CMK (cell line): ENCODE results near the gene CDH23.

Experiments used
- DNase-seq: peaks from one replicate; pipeline ENCODE4 v3.0.0-alpha.2; 2010; ENCODE audit warnings: low read depth

Gene CDH23

DNA sequence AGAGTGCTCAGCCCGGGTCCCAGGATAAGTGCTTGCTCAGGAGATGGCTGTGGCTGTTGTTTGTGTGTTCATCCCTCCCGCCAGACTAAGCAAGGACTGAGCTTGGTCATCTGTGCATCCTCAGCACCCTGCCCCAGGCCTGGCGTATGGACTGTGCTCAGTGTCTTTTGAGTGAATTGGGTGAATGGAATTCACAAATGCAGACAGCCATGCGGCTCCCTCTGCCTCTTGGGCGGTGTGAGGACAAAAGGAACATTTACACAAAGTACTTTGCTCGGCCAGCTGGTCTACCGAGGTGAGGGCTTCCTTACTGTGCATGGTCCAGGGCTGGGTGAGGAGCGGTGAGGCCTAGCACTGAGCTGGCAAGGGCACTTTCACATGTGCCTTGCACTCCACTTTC, 120.2 kb downstream of the CDH23 start:
- DNase-seq = no peak

DNA sequence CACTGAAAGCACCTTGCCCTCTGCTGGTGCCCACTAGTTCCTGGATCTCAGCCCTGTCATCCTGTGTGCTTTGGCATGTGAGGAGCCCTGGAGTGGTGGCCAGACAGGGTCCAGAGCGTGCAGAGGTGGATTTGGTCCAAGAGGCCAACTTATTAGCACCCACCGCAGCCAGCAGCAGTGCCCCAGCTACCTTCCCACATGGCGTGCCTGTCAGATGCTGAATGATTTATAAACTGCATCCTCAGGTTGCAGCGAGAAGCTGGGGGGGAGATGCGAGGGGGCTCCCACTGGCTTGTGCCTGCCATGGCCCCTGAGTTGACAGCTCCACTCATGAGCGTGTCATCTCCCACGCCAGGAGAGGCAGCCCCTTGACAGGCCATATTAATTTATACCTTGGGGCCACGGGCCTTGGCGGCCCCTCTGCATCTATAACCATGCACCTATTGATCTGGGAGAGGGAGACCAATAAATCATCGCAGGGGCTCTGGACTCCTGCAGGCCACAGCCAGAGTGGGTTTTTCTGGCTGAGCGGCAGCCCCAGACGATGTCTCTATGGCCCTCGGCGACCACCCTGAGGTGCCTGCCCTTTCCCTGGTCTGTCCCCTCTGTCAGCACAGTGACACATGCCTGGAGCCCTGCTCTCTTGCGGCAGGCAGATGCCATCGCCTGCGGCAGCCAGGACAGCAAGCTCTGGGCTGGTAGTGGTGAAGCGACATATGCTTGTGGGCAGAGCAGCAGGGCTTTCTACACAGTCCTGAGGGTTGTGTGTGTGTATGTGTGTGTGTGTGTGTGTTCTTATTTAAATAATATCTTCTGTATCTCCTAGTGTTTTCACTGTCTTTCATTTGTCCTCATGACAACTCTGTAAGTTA, 120.8 kb downstream of the CDH23 start:
- DNase-seq = no peak

DNA sequence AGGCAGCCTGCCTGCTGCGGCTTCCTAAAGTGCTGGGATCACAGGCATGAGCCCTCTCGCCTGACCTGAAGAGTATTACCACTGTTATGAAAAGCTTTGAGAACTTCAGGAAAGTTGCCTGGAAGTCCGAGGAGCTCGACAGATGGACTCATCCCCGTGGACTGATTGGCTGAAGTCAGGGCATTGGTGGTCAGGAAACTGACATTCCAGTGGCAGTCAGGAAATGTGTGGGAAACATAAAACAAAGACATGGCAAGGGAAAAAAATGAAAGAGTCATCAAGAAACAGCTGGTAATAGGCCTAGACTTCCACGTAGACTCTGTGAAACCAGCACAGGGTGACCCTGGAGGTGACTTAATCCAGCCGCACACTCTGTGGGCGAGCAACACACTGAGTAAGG, 123.3 kb downstream of the CDH23 start:
- DNase-seq = no peak

DNA sequence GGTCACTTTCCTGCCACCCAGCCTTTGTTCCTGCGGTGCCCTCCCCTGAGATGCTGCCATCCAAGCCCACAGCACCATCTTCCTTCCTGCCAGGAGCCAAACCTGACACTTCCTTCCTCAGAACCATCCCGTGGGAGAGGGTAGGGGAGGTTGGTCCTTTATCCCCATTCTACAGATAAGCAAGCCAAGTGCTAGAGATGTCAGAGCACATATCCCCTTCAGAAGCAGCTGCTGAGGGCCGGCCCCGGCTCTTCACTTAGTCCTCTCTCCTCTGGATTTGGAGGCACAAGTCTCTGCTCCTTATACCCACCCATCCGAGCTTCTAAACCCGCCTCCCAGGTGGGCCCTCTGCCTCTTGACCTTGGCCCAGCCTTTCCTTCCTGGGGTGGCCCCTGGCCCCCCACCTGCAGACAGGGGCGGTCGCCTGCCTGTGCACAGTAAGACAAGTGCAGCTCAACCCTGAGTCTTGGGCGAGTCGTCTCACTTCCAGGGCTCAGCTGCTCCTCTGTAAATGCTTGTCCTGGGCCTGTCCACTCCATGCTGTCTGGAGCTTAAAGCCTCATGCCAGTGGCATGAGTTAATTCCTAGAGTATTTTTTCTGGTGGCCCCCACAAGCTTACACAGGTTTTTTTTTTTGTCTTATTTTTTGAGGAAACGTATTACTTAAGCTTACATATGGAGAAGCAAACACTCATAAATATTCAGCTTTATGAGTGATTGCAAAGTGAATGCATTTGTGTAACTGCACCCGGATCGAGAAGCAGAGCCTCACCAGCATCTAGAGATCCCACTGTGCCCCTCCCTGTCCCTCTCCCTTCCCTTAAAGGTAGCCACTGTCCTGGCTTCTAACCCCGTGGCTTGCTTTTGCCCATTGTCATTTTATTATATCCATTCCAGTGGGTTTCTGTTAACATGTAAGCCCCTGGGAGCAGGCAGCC, 125.1 kb downstream of the CDH23 start:
- DNase-seq = no peak

- no peak for DNase-seq
Measured at GRCh38 chr10:71522442-71523144, 125.9 kb downstream of the CDH23 start.

DNA sequence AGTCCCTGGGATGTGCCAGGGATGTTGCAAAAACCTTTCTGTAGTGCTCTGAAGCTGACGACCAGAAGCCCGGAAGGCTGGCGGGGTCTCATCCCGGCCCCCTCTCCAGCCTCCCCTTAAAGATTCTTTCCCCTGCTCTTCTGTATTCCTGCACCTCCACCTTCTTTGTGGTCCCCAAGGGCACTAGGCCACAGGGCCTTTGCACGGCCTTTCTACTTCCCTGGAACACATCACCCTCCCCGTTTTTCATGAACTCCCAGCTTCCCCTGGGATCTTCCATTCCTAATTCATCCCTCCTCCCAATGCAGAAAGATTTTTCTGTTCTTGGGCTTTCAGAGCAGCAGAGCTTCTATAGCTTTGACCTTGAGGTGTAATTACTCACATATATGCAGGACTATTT, 127.0 kb downstream of the CDH23 start:
- DNase-seq = no peak

DNA sequence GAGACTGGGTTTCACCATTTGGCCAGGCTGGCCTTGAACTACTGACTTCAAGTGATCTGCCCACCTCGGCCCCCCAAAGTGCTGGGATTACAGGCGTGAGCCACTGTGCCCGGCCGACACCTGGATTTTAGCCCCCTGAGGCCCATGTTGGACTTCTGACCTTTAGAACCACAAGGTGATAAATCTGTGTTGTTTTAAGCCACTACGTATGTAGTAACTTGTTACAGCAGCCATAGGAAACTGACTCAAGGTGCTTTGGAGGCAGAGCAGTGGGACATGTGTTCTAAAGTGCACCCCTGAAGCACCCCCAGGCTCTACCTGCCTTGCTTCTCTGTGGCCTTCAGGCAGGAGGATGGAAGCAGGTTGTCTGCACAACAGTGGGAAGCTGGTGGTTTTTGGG, 128.4 kb downstream of the CDH23 start:
- no peak for DNase-seq

DNA sequence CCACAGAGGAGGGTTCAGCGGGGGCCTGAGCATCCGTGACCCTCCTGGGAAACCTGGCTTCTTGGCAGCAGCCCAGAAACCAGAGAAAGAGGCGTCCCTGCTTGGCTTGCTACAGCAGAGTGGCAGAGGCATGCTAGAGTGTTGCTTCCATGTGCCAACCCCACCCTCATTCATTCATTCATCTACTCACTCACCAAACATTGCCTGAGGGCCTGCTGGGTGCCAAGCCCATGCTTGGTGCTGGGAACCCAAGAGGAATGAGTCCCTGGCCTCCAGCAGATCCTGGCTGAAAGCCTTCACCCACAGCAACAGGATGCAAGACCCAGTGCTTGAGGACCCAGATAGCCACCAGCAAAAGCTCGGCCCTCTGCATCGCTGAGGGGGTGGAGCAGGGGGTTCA, 129.0 kb downstream of the CDH23 start:
- no peak for DNase-seq

GRCh38 chr10:71526653-71527052, 129.9 kb downstream of the CDH23 start:
- no peak for DNase-seq

GRCh38 chr10:71527135-71527534, 130.4 kb downstream of the CDH23 start:
- DNase-seq = no peak

GRCh38 chr10:71528371-71529206, 131.9 kb downstream of the CDH23 start:
- DNase-seq = no peak

GRCh38 chr10:71529207-71529827, 132.6 kb downstream of the CDH23 start:
- no peak for DNase-seq

GRCh38 chr10:71530781-71531180, 134.1 kb downstream of the CDH23 start:
- DNase-seq = no peak

GRCh38 chr10:71531485-71532446, 135.0 kb downstream of the CDH23 start:
- no peak for DNase-seq

GRCh38 chr10:71532878-71533277, 136.2 kb downstream of the CDH23 start:
- no peak for DNase-seq

DNA sequence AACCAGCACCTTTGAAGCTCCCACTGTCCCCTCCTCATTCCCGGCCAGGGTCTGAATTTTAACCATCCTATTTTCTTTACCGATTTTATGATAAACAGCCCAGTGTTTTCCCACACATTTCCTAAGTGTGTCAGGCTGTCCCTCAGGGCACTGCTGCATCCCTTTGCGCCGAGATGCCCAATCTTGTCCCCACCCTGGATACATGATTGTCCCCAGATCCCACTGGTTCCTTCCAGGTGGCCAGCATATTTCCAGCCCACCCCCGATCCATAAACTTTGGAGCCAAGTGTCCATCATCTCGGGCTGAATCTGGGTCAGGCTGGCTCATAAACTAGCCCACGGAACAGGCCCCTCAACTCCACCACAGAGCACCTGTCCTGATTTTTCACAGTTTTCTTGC, 137.2 kb downstream of the CDH23 start:
- DNase-seq = no peak

DNA sequence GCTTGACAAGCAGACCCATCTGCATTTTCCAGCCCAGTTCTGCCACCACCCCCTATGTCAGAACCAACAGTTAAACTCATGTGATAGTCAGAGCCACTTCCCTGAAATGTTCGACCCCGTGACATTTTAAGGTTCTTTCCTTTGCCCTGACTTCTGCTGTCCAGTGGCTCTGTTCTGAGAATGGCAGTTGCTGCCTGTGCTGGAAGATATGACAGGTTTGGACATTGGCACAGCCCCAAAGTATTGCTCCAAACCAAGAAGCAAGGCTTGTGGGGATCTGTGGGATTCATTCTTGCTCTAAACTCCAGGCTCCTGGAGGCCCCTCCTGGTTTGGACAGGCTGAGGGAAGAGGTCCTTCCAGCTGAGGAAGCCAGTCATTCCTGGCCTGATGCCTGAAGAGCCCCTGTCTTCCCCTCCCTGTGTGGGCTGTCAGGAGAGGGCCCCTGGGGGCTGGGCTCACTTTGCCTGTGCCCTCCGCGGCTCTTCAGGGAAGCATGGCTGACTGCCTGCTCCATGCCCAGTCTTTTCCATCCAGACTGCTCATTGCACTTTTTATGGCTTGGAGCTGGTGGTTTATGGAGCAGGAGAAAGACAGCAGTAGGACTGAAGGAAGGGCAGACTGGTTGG, 138.0 kb downstream of the CDH23 start:
- no peak for DNase-seq

DNA sequence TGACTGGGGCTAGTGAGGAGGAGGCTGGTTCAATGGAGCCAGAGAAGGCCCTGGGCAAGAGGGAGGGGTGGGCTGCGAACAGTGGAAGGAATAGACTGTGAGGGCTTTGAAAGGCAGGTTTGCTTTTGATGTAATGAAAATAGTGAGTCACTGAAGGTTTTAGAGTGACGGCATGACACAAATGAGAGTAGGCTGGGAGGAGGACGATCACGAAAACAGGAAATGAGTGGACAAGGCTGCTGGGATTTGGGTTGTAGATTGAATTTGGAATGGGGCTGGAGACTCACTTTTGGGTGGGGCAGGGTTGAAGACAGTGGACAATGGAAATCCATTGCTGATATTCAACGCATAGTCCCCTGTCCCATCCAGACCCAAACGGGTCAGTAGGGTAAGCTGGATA, 139.6 kb downstream of the CDH23 start:
- DNase-seq = no peak

- no peak for DNase-seq
Measured at GRCh38 chr10:71537125-71537524, 140.4 kb downstream of the CDH23 start.
